ENCODE results near the gene BTBD1.
"Not testable (repeated sequence)": the region's sequence is repeated elsewhere in the genome, so short reads cannot be mapped to it uniquely, and the experiment has no call there.

BTBD1 gene

GRCh38 chr15:83091965-83092308, 24.9 kb upstream of the BTBD1 start:
- H3K4me1 ChIP-seq (ENCODE audit: control insufficient read depth, low read depth, low read length); H3K36me3 ChIP-seq (ENCODE audit: control insufficient read depth, low read depth, low read length); H3K9ac ChIP-seq (ENCODE audit: low read length); H3K27me3 ChIP-seq (ENCODE audit: control insufficient read depth, insufficient read depth, low read length); H3K4me3 ChIP-seq (ENCODE audit: low read length); H3K9me3 ChIP-seq (ENCODE audit: control insufficient read depth, low read depth, low read length); H3K27ac ChIP-seq (ENCODE audit: low read length): not testable (repeated sequence)

GRCh38 chr15:83090465-83090864, 23.4 kb upstream of the BTBD1 start:
- Histone ChIP-seq H3K9ac (ENCODE audit: low read length) (no peak overlapping the region), H3K36me3 (ENCODE audit: control insufficient read depth, low read depth, low read length) (no peaks in the 10 kb centered on the region), H3K27me3 (ENCODE audit: control insufficient read depth, insufficient read depth, low read length) (no peaks in the 10 kb centered on the region), H3K9me3 (ENCODE audit: control insufficient read depth, low read depth, low read length) (no peaks in the 10 kb centered on the region), H3K27ac (ENCODE audit: low read length) (no peak overlapping the region), H3K4me1 (ENCODE audit: control insufficient read depth, low read depth, low read length) (no peaks in the 10 kb centered on the region), H3K4me3 (ENCODE audit: low read length) (no peak overlapping the region)

- H3K4me3 ChIP-seq (ENCODE audit: low read length) = no peak overlapping the region
- no peaks in the 10 kb centered on the region for H3K9me3 ChIP-seq (ENCODE audit: control insufficient read depth, low read depth, low read length)
- H3K4me1 ChIP-seq (ENCODE audit: control insufficient read depth, low read depth, low read length) = no peaks in the 10 kb centered on the region
- no peak overlapping the region for H3K9ac ChIP-seq (ENCODE audit: low read length)
- H3K27me3 ChIP-seq (ENCODE audit: control insufficient read depth, insufficient read depth, low read length) = no peaks in the 10 kb centered on the region
- no peak overlapping the region for H3K27ac ChIP-seq (ENCODE audit: low read length)
- no peaks in the 10 kb centered on the region for H3K36me3 ChIP-seq (ENCODE audit: control insufficient read depth, low read depth, low read length)
Observed at GRCh38 chr15:83088876-83089275, 21.8 kb upstream of the BTBD1 start.

GRCh38 chr15:83087576-83087975, 20.5 kb upstream of the BTBD1 start:
- Histone ChIP-seq H3K9ac (ENCODE audit: low read length) (no peak overlapping the region), H3K4me3 (ENCODE audit: low read length) (no peak overlapping the region), H3K36me3 (ENCODE audit: control insufficient read depth, low read depth, low read length) (no peaks in the 10 kb centered on the region), H3K4me1 (ENCODE audit: control insufficient read depth, low read depth, low read length) (no peaks in the 10 kb centered on the region), H3K27me3 (ENCODE audit: control insufficient read depth, insufficient read depth, low read length) (no peaks in the 10 kb centered on the region), H3K9me3 (ENCODE audit: control insufficient read depth, low read depth, low read length) (no peaks in the 10 kb centered on the region), H3K27ac (ENCODE audit: low read length) (no peak overlapping the region)

GRCh38 chr15:83085864-83086552, 19.0 kb upstream of the BTBD1 start:
- not testable (repeated sequence) for H3K27me3 ChIP-seq (ENCODE audit: control insufficient read depth, insufficient read depth, low read length); H3K9ac ChIP-seq (ENCODE audit: low read length); H3K36me3 ChIP-seq (ENCODE audit: control insufficient read depth, low read depth, low read length); H3K4me1 ChIP-seq (ENCODE audit: control insufficient read depth, low read depth, low read length); H3K9me3 ChIP-seq (ENCODE audit: control insufficient read depth, low read depth, low read length); H3K27ac ChIP-seq (ENCODE audit: low read length); H3K4me3 ChIP-seq (ENCODE audit: low read length)

GRCh38 chr15:83085461-83085860, 18.4 kb upstream of the BTBD1 start:
- H3K27ac ChIP-seq (ENCODE audit: low read length); H3K4me1 ChIP-seq (ENCODE audit: control insufficient read depth, low read depth, low read length); H3K4me3 ChIP-seq (ENCODE audit: low read length); H3K9ac ChIP-seq (ENCODE audit: low read length); H3K36me3 ChIP-seq (ENCODE audit: control insufficient read depth, low read depth, low read length); H3K9me3 ChIP-seq (ENCODE audit: control insufficient read depth, low read depth, low read length); H3K27me3 ChIP-seq (ENCODE audit: control insufficient read depth, insufficient read depth, low read length): not testable (repeated sequence)

- H3K36me3 ChIP-seq (ENCODE audit: control insufficient read depth, low read depth, low read length) = no peaks in the 10 kb centered on the region
- H3K4me1 ChIP-seq (ENCODE audit: control insufficient read depth, low read depth, low read length) = no peaks in the 10 kb centered on the region
- H3K27ac ChIP-seq (ENCODE audit: low read length) = no peak overlapping the region
- H3K9ac ChIP-seq (ENCODE audit: low read length) = no peak overlapping the region
- no peak overlapping the region for H3K4me3 ChIP-seq (ENCODE audit: low read length)
- H3K9me3 ChIP-seq (ENCODE audit: control insufficient read depth, low read depth, low read length) = no peaks in the 10 kb centered on the region
- H3K27me3 ChIP-seq (ENCODE audit: control insufficient read depth, insufficient read depth, low read length) = no peaks in the 10 kb centered on the region
Observed at GRCh38 chr15:83082730-83083386, 15.8 kb upstream of the BTBD1 start.

GRCh38 chr15:83081256-83082014, 14.4 kb upstream of the BTBD1 start:
- H3K9ac ChIP-seq (ENCODE audit: low read length) = no peak overlapping the region
- no peak overlapping the region for H3K27ac ChIP-seq (ENCODE audit: low read length)
- H3K27me3 ChIP-seq (ENCODE audit: control insufficient read depth, insufficient read depth, low read length) = no peaks in the 10 kb centered on the region
- H3K4me3 ChIP-seq (ENCODE audit: low read length) = no peak overlapping the region
- H3K4me1 ChIP-seq (ENCODE audit: control insufficient read depth, low read depth, low read length) = no peaks in the 10 kb centered on the region
- H3K9me3 ChIP-seq (ENCODE audit: control insufficient read depth, low read depth, low read length) = no peaks in the 10 kb centered on the region
- H3K36me3 ChIP-seq (ENCODE audit: control insufficient read depth, low read depth, low read length) = no peaks in the 10 kb centered on the region

- no peaks in the 10 kb centered on the region for H3K27me3 ChIP-seq (ENCODE audit: control insufficient read depth, insufficient read depth, low read length)
- H3K36me3 ChIP-seq (ENCODE audit: control insufficient read depth, low read depth, low read length) = no peaks in the 10 kb centered on the region
- H3K4me3 ChIP-seq (ENCODE audit: low read length) = no peak overlapping the region
- no peak overlapping the region for H3K9ac ChIP-seq (ENCODE audit: low read length)
- no peak overlapping the region for H3K27ac ChIP-seq (ENCODE audit: low read length)
- H3K9me3 ChIP-seq (ENCODE audit: control insufficient read depth, low read depth, low read length) = no peaks in the 10 kb centered on the region
- H3K4me1 ChIP-seq (ENCODE audit: control insufficient read depth, low read depth, low read length) = no peaks in the 10 kb centered on the region
Observed at GRCh38 chr15:83078712-83079111, 11.7 kb upstream of the BTBD1 start.

- Histone ChIP-seq H3K36me3 (ENCODE audit: control insufficient read depth, low read depth, low read length) (no peaks in the 10 kb centered on the region), H3K27ac (ENCODE audit: low read length) (no peak overlapping the region), H3K4me1 (ENCODE audit: control insufficient read depth, low read depth, low read length) (no peaks in the 10 kb centered on the region), H3K9me3 (ENCODE audit: control insufficient read depth, low read depth, low read length) (peaks cover 5% of the 10 kb centered on the region), H3K27me3 (ENCODE audit: control insufficient read depth, insufficient read depth, low read length) (no peaks in the 10 kb centered on the region), H3K4me3 (ENCODE audit: low read length) (no peak overlapping the region), H3K9ac (ENCODE audit: low read length) (no peak overlapping the region)
Observed at GRCh38 chr15:83077491-83078230, 10.6 kb upstream of the BTBD1 start.

- H3K4me3 ChIP-seq (ENCODE audit: low read length); H3K36me3 ChIP-seq (ENCODE audit: control insufficient read depth, low read depth, low read length); H3K27me3 ChIP-seq (ENCODE audit: control insufficient read depth, insufficient read depth, low read length); H3K9ac ChIP-seq (ENCODE audit: low read length); H3K27ac ChIP-seq (ENCODE audit: low read length): not testable (repeated sequence)
- H3K9me3 ChIP-seq (ENCODE audit: control insufficient read depth, low read depth, low read length) = peaks cover 11% of the 10 kb centered on the region
- peaks cover 18% of the 10 kb centered on the region for H3K4me1 ChIP-seq (ENCODE audit: control insufficient read depth, low read depth, low read length)
Observed at GRCh38 chr15:83069211-83069642, 2.2 kb upstream of the BTBD1 start.
